DMS 273 (cell line): ENCODE data around the gene MYO1G.
"Not testable (repeated sequence)": the region's sequence is repeated elsewhere in the genome, so short reads cannot be mapped to it uniquely, and the experiment has no call there.

ENCODE experiments used
- DNase-seq: peaks from one replicate; lab custom pipeline; 2025; ENCODE audit not compliant: unreplicated experiment; lab: John Stamatoyannopoulos, UW

The MYO1G gene

GRCh38 chr7:44978511-44979366 lies at the start of gene MYO1G:
Gene MYO1G, minus strand, starts transcription at chr7:44979015. Its CDS starts 54 bp downstream, at chr7:44978961.
- no peak for DNase-seq

GRCh38 chr7:45028138-45028919 lies 49.5 kb upstream of the MYO1G start:
- DNase-seq, result no peak

DNA sequence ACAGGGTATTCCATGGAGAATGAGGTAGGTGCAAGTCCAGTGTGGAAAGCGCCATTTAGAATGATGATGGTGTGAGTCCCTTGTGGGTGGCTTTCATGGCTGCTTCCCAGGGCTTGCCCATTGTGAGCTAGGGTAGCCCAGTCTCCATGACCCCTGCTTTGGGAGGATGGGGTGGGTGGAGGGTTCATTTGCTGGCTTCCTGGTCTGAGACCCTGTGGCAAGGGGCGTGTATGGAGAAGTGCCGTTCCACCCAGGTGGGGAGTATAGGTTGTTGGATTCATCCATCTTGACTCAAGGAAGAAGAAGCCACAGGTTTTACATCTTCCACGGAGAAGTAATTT lies 48.9 kb upstream of the MYO1G start:
- DNase-seq, result no peak

GRCh38 chr7:45026984-45027773 lies 48.4 kb upstream of the MYO1G start:
- peak; percentile 48 for DNase-seq

DNA sequence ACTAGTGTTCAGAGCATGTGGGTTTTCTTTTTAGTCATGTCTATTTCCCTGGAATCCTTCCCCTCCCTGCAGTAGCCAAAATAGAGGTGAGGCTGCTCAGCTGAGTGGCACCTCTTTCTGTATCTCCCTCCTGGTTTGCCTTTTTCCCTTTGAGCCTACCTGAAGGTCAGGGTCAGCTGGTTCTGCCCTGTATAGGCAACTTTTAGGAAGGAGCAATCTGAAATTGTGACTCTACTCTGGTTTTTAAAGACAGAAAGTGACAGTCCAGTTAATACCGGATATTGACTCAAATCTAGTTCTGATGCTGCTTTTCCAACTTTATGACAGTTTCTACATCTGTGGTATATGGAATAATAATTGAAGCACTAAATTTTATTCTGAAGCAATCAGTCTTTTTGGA lies 47.2 kb upstream of the MYO1G start:
- no peak for DNase-seq

GRCh38 chr7:45025473-45025872 lies 46.7 kb upstream of the MYO1G start:
- DNase-seq, result not testable (repeated sequence)

DNA sequence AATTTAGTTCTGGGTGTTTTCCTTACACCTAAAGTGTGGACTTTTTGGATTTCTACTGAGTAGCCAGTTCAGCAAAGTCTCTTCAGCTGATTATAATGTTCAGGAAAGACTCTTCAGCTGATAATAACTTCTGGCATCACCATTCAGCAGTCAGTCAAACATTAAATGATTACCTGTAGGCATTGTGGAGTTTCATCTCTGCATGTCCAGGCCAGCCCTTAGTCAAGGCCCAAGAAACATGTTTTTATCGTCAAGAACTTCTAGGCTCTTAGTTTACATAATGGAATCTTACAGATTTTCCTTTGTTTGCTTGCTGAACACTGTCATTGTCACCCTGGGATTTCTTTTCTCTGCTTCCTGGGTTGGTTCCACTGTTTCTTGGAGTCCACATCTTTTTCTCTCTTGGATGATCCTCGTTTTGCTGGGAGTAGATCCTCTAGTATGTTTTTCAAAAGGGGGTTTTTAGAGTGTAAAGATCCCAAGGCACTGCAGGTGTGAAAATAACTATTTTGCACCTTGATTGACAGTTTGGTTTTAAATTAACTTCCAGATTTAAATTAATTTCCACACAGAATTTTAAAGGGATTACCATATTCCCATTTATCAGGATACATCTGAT lies 45.4 kb upstream of the MYO1G start:
- no peak for DNase-seq

- DNase-seq, result peak; percentile 64
Observed at GRCh38 chr7:45021604-45022296, 42.9 kb upstream of the MYO1G start.

DNA sequence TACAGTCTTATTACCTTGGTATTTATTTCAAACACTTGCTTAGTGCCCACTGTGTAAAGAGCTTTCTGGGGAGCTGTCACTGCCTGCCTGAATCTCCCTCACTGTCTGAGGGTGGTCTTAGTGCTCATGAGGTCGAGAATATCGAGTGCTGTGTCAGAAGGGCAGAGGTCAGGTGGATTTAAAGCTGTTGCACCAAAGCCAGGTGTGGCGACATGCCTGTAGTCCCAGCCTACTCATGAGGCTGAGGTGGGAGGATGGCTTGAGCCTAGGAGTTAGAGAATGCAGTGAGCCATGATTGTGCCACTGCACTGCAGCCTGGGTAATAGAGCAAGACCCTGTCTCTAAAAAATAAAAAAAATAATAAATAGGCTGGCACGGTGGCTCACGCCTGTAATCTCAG lies 42.1 kb upstream of the MYO1G start:
- DNase-seq, result no peak

GRCh38 chr7:45017253-45017652 lies 38.4 kb upstream of the MYO1G start:
- DNase-seq, result no peak

- DNase-seq, result no peak
Observed at GRCh38 chr7:45015313-45015712, 36.5 kb upstream of the MYO1G start.

- no peak for DNase-seq
Observed at GRCh38 chr7:45013465-45013967, 34.7 kb upstream of the MYO1G start.

GRCh38 chr7:45007571-45008328 lies 28.9 kb upstream of the MYO1G start:
- no peak for DNase-seq

DNA sequence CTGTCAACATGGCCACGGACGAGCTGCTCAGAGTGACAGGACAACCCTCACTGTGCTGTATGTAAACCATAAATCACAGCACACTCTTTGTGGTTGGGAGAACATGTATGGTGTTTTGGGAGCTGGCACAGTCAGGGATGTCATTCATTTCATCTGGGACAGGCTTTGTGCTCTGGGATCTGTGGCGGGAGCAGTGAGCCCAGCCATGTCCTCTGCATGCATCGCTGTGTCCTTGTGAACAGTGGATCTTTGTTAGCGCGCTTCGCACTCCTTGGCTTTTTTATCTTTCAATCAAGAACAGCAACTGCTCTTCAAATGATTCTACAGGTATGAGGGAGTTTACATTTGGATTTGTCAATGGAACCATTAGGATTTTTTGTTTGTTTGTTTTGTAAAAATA lies 28.3 kb upstream of the MYO1G start:
- no peak for DNase-seq

GRCh38 chr7:45003789-45004188 lies 25.0 kb upstream of the MYO1G start:
- DNase-seq, result no peak

- no peak for DNase-seq
Observed at GRCh38 chr7:45001826-45002225, 23.0 kb upstream of the MYO1G start.

- peak; percentile 60 for DNase-seq
Observed at GRCh38 chr7:45001138-45001694, 22.4 kb upstream of the MYO1G start.

DNA sequence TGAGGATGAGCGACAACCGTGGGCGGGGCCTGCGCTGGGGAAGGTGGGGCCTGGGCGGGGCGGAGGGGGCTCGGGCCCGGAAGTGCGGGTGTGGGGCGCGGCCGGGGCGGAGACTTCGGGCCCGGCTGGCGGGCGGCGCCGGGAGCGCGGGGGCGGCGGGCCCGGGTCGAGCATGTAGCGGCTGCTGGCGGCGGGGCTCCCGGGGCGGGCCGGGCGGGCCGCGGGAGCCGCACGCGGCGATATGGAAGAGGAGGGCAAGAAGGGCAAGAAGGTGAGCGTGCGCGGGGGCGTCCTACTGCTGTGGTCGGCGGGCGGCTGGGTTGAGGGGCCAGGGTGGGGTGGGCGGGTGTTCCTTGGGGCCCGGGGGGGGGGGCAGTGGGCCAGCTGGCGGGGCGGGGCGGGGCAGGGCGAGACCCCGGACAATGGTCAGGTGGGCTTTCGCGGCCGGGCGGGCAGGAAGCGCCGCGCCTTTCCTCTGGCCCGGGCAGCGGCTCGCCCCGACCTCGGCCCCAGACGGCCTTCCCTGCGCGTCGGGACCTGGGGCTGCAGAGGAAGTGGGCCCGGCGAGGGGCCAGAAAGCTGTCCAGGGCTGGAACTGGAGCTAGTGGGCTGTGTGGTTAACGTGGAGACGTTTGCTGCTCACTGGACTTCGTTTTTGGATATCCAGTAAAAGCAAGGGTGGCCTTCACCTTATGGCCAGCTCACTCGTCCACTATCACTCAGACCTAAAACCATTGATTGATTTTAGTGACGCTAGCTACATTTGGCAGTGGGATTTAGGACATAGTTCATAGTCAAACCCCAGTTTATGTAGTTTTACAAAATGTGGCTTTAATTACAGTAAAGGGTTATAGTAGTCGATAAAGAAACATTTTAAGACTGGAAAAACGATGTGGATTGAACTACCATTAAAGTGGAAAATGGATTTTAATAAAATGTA lies 21.5 kb upstream of the MYO1G start, which contains the start of gene CCM2:
TSS of gene CCM2 (plus strand) at position 109 of the 940 bp plus-strand sequence. CDS start at position 242, 133 bp downstream.
- peak; percentile 70 for DNase-seq
